Type B pancreatic cell (in vitro differentiated cells): ENCODE measurements around the gene TAS1R2. TPM values are rescaled to one million over a fixed set of nuclear protein-coding genes. Genes with fewer than 3 reads are reported as not detected.

ENCODE experiments used
- DNase-seq: peaks from one replicate; pipeline ENCODE4 v3.0.0; 2021; ENCODE audit warnings: mixed read lengths; ENCODE audit not compliant: unreplicated experiment; ENCODE audit errors: extremely low spot score
- H3K27ac Mint-ChIP-seq: 2 replicates; pipeline ENCODE4 v1.8.0; 2021; ENCODE audit warnings: mild to moderate bottlenecking, mixed read lengths
- H3K27me3 Mint-ChIP-seq: 2 replicates; pipeline ENCODE4 v1.8.0; 2021; ENCODE audit warnings: mixed read lengths
- H3K36me3 Mint-ChIP-seq: 2 replicates; pipeline ENCODE4 v1.8.0; 2021; ENCODE audit warnings: mixed read lengths
- H3K4me1 Mint-ChIP-seq: one replicate; pipeline ENCODE4 v1.8.0; 2021; ENCODE audit warnings: mixed read lengths; ENCODE audit not compliant: unreplicated experiment
- H3K4me3 Mint-ChIP-seq: 2 replicates; pipeline ENCODE4 v1.8.0; 2021; ENCODE audit warnings: mild to moderate bottlenecking, mixed read lengths
- H3K9me3 Mint-ChIP-seq: 2 replicates; pipeline ENCODE4 v1.8.0; 2021; ENCODE audit warnings: mixed read lengths
- CTCF ChIP-seq: fragments of 200-600 bp; sonication (generic); conservative IDR thresholded peaks from 2 replicates; pipeline ENCODE4 v1.5.0; 2021; ENCODE audit warnings: antibody characterized with exemption, mild to moderate bottlenecking
- total RNA-seq: library from RNA; stranded (reverse); gene quantifications from 2 replicates; pipeline ENCODE4 v1.2.1, GENCODE V29; 2021; ENCODE audit warnings: low replicate concordance

The TAS1R2 gene
- total RNA-seq, 1 donor from 2014 or later = not detected

GRCh38 chr1:18885311-18886002 is 26.0 kb upstream of the TAS1R2 start:
- H3K4me3 Mint-ChIP-seq = no peak overlapping the region
- no peak for TF ChIP-seq CTCF
- no peak for DNase-seq
- no peaks in the 10 kb centered on the region for H3K27me3 Mint-ChIP-seq
- no peaks in the 10 kb centered on the region for H3K36me3 Mint-ChIP-seq
- no peaks in the 10 kb centered on the region for H3K4me1 Mint-ChIP-seq
- H3K27ac Mint-ChIP-seq = no peak overlapping the region
- H3K9me3 Mint-ChIP-seq = no peaks in the 10 kb centered on the region

GRCh38 chr1:18884727-18885126 is 25.3 kb upstream of the TAS1R2 start:
- Mint-ChIP-seq H3K27ac (no peak overlapping the region), H3K4me1 (no peaks in the 10 kb centered on the region), H3K27me3 (no peaks in the 10 kb centered on the region), H3K36me3 (no peaks in the 10 kb centered on the region), H3K4me3 (no peak overlapping the region), H3K9me3 (no peaks in the 10 kb centered on the region)
- no peak for TF ChIP-seq CTCF
- no peak for DNase-seq

GRCh38 chr1:18884419-18884717 is 24.9 kb upstream of the TAS1R2 start:
- Mint-ChIP-seq H3K4me1 (no peaks in the 10 kb centered on the region), H3K36me3 (no peaks in the 10 kb centered on the region), H3K27ac (no peak overlapping the region), H3K4me3 (no peak overlapping the region), H3K27me3 (no peaks in the 10 kb centered on the region), H3K9me3 (no peaks in the 10 kb centered on the region)
- DNase-seq = no peak
- peak; percentile 48 for TF ChIP-seq CTCF

DNA sequence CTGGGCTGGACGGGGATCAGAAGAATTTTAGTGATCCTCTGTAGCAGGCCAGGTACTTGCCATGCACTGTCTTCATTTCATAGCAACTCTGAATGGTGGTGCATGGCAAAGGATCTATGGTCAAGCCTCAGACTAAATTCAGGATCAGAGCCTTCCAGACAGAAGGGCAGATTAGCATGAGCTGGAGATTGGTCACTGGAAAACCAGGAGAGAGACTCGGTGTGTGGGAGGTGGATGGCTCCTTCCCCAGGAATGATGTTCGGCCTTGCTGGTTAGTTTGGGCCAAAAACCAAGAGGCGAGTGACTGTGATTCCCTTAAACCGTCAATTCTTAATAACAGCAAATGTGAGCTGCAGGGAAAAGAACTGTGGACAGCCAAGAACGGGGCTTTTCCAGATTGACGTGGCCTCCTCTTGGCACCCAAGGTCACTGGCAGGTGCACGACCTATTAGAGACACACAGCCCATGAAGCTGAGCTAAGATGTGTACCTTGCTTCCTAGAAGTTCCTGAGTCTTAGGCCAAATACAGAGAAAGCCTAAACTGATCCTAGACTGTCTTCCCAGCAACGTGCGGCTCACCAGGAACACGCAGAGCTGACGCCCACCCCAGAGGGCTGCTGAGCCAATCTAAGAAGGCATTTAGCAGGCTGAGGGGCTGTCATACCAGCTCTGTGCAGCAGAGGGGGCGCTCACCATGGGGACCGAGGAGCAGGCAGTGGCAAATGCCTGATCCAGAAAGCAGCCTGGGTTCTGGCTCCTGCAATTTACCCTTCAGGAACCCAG is 24.4 kb upstream of the TAS1R2 start:
- Mint-ChIP-seq H3K27me3 (no peaks in the 10 kb centered on the region), H3K36me3 (no peaks in the 10 kb centered on the region), H3K9me3 (no peaks in the 10 kb centered on the region), H3K4me3 (no peak overlapping the region), H3K27ac (no peak overlapping the region), H3K4me1 (no peaks in the 10 kb centered on the region)
- peak; percentile 89 for TF ChIP-seq CTCF
- DNase-seq = peak; percentile 82

DNA sequence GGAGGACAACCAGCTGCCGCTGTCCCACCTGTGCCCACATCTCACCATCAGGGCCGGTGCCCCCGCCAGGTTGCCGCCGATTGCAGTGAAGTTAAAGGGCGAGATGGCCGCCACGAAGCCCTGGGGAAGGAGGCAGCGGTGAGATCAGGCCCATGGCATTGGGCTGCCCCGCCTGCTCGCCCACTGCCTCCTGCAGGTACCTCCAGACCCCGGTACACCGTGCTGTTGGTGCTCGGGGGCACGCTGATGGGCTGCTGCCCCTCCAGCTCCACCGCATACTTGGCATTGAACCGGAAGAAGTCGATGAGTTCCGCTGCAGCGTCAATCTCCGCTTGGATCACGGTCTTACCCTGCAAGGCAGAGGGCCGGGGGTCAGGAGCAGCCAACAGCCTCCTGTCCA is 23.6 kb upstream of the TAS1R2 start:
- DNase-seq = no peak
- H3K27me3 Mint-ChIP-seq = no peaks in the 10 kb centered on the region
- TF ChIP-seq CTCF = no peak
- no peak overlapping the region for H3K27ac Mint-ChIP-seq
- no peaks in the 10 kb centered on the region for H3K9me3 Mint-ChIP-seq
- H3K4me3 Mint-ChIP-seq = no peak overlapping the region
- H3K36me3 Mint-ChIP-seq = no peaks in the 10 kb centered on the region
- H3K4me1 Mint-ChIP-seq = no peaks in the 10 kb centered on the region
